Measurements from ENCODE around the gene SPATA20. TPM values are rescaled to one million over a fixed set of nuclear protein-coding genes. Genes with fewer than 3 reads are reported as not detected.

The SPATA20 gene
- total and polyA plus RNA-seq, 2 of the 8 experiments (the other 6 are each of a cell fraction or from before 2014, with no cell fraction given): 16.2 to 17.5 TPM

DNA sequence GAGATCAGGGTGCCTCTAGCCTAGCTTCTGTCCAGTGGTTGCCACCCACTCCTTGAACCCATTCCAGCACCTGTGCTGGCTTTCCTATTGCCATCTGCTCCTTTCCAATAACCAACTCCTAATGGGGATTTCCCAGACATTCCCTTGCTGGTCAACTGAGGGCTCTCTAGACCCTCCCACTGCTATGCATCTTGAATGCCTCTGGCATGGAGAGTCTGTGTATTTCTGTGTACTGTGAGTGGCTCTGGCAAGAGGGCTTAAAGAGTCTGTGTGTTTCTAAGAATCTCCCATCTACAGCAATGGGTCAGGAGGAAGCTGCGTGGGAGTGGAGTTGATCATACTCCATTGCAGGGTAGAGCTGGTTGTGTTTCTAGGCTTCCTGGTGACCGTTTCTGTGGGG, 25.5 kb upstream of the SPATA20 start (continued):
- no peak for TF ChIP-seq ASH2L (IDR thresholded peaks at IDR 0.05; ENCODE audit: low read length)
- TF ChIP-seq, protein P1, sequence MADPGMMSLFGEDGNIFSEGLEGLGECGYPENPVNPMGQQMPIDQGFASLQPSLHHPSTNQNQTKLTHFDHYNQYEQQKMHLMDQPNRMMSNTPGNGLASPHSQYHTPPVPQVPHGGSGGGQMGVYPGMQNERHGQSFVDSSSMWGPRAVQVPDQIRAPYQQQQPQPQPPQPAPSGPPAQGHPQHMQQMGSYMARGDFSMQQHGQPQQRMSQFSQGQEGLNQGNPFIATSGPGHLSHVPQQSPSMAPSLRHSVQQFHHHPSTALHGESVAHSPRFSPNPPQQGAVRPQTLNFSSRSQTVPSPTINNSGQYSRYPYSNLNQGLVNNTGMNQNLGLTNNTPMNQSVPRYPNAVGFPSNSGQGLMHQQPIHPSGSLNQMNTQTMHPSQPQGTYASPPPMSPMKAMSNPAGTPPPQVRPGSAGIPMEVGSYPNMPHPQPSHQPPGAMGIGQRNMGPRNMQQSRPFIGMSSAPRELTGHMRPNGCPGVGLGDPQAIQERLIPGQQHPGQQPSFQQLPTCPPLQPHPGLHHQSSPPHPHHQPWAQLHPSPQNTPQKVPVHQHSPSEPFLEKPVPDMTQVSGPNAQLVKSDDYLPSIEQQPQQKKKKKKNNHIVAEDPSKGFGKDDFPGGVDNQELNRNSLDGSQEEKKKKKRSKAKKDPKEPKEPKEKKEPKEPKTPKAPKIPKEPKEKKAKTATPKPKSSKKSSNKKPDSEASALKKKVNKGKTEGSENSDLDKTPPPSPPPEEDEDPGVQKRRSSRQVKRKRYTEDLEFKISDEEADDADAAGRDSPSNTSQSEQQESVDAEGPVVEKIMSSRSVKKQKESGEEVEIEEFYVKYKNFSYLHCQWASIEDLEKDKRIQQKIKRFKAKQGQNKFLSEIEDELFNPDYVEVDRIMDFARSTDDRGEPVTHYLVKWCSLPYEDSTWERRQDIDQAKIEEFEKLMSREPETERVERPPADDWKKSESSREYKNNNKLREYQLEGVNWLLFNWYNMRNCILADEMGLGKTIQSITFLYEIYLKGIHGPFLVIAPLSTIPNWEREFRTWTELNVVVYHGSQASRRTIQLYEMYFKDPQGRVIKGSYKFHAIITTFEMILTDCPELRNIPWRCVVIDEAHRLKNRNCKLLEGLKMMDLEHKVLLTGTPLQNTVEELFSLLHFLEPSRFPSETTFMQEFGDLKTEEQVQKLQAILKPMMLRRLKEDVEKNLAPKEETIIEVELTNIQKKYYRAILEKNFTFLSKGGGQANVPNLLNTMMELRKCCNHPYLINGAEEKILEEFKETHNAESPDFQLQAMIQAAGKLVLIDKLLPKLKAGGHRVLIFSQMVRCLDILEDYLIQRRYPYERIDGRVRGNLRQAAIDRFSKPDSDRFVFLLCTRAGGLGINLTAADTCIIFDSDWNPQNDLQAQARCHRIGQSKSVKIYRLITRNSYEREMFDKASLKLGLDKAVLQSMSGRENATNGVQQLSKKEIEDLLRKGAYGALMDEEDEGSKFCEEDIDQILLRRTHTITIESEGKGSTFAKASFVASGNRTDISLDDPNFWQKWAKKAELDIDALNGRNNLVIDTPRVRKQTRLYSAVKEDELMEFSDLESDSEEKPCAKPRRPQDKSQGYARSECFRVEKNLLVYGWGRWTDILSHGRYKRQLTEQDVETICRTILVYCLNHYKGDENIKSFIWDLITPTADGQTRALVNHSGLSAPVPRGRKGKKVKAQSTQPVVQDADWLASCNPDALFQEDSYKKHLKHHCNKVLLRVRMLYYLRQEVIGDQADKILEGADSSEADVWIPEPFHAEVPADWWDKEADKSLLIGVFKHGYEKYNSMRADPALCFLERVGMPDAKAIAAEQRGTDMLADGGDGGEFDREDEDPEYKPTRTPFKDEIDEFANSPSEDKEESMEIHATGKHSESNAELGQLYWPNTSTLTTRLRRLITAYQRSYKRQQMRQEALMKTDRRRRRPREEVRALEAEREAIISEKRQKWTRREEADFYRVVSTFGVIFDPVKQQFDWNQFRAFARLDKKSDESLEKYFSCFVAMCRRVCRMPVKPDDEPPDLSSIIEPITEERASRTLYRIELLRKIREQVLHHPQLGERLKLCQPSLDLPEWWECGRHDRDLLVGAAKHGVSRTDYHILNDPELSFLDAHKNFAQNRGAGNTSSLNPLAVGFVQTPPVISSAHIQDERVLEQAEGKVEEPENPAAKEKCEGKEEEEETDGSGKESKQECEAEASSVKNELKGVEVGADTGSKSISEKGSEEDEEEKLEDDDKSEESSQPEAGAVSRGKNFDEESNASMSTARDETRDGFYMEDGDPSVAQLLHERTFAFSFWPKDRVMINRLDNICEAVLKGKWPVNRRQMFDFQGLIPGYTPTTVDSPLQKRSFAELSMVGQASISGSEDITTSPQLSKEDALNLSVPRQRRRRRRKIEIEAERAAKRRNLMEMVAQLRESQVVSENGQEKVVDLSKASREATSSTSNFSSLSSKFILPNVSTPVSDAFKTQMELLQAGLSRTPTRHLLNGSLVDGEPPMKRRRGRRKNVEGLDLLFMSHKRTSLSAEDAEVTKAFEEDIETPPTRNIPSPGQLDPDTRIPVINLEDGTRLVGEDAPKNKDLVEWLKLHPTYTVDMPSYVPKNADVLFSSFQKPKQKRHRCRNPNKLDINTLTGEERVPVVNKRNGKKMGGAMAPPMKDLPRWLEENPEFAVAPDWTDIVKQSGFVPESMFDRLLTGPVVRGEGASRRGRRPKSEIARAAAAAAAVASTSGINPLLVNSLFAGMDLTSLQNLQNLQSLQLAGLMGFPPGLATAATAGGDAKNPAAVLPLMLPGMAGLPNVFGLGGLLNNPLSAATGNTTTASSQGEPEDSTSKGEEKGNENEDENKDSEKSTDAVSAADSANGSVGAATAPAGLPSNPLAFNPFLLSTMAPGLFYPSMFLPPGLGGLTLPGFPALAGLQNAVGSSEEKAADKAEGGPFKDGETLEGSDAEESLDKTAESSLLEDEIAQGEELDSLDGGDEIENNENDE (IDR thresholded peaks at IDR 0.05; ENCODE audit: insufficient replicate concordance, low read length): no peak
- no peak for TF ChIP-seq CHD2 (IDR thresholded peaks at IDR 0.05; ENCODE audit: low read length)
